HG02678 (cell line): Measurements from ENCODE around the gene SLC30A10.
"Not testable (repeated sequence)": the region's sequence is repeated elsewhere in the genome, so short reads cannot be mapped to it uniquely, and the experiment has no call there.

Experiments
- ATAC-seq: cut with Tn5 transposase; IDR thresholded peaks from one replicate; pipeline ENCODE4 v1.9.1; 2021; ENCODE audit warnings: mild to moderate bottlenecking, moderate library complexity; ENCODE audit not compliant: unreplicated experiment

The SLC30A10 gene

DNA sequence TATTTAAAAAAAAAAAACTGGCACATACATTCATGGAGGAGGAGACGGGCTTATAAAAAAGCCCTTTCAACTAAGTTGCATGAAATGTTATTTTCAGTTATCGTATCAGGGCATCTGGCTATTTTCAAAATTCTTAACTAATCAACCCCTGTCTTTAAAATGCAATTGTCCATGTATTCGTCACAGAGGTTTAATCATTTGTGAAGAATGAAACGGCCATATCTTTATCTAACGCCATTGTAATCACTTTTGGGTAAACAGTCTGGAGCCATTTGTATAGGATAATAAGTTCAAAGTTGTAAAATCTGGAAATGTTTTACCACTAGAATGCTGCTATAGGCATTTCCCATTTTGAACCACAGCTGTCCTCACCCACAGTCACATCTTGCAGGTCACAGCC, 30.4 kb downstream of the SLC30A10 start:
- no peak for ATAC-seq

DNA sequence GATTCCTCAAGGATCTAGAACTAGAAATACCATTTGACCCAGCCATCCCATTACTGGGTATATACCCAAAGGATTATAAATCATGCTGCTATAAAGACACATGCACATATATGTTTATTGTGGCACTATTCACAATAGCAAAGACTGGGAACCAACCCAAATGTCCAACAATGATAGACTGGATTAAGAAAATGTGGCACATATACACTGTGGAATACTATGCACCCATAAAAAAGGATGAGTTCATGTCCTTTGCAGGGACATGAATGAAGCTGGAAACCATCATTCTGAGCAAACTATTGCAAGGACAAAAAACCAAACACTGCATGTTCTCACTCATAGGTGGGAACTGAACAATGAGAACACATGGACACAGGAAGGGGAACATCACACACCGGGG, 36.1 kb downstream of the SLC30A10 start:
- ATAC-seq, result not testable (repeated sequence)

GRCh38 chr1:219891846-219892245, 36.5 kb downstream of the SLC30A10 start:
- not testable (repeated sequence) for ATAC-seq

DNA sequence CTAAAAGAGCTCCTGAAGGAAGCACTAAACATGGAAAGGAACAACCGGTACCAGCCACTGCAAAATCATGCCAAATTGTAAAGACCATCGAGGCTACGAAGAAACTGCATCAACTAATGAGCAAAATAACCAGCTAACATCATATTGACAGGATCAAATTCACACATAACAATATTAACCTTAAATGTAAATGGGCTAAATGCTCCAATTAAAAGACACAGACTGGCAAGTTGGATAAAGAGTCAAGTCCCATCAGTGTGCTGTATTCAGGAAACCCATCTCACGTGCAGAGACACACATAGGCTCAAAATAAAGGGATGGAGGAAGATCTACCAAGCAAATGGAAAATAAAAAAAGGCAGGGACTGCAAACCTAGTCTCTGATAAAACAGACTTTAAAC, 39.7 kb downstream of the SLC30A10 start:
- not testable (repeated sequence) for ATAC-seq

GRCh38 chr1:219885680-219886079, 42.7 kb downstream of the SLC30A10 start:
- no peak for ATAC-seq

DNA sequence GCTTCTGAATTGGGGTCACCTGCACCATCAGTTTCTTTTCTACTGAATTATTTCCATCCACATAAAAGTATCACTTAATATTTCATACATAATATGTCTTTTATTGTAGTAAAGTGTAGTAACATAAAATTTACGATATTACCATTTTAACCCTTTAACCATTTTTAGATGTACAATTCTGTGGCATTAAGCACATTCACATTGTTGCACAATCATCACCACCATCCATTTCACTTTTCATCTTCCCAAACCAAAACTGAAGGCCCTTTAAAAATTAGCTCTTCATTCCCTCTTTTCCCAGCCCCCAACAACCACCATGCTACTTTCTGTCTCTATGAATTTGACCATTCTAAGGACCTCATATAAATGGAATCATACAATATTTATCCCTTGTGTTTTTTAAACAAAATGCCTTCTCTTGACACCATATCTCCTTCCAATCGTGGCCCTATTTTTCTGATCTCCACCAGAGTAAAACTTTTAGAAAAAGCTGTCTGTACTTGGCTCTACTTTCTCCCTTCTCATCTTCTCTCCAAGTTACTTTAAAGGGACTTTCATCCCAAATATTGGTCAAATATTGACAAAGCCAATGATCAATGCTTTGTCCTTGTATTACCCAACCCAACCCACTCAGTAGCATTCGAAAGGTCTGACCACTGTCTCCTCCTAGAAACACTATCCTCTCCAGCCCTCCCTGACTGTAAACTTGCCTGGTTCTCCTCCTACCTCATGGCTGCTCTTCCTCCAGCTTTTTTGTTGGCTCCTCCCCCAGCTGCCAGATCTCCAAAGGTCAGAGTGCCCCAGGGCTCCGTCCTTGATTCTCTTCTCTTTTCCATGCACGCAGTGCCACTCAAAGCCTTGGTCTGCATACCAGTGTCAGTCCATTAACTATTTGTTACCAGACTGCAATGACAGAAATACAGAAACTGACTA, 44.7 kb downstream of the SLC30A10 start:
- no peak for ATAC-seq

GRCh38 chr1:219882755-219883154, 45.6 kb downstream of the SLC30A10 start:
- ATAC-seq, result no peak

DNA sequence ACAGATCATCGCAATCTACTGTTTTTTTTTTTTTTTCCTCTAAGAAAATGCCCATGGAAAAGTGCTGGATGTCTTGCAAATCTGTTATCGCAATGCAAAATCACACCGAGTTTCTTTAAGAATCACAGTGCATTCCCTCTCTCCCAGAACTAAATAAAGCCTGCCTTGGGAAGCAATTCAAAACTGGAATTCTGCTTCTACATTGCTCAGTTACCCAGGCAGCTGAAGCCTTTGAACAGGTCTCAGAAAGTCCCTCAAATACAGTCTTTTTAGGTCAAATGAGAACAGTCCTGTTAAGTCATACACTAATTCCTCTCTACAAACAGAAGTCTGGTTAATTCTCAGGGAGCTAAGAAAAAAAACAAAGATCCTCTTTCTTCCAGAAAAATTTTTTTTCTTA, 46.3 kb downstream of the SLC30A10 start:
- ATAC-seq, result no peak

- ATAC-seq, result no peak
Measured at GRCh38 chr1:219880765-219881457, 47.4 kb downstream of the SLC30A10 start.

- ATAC-seq, result no peak
Measured at GRCh38 chr1:219876798-219877209, 51.6 kb downstream of the SLC30A10 start.

DNA sequence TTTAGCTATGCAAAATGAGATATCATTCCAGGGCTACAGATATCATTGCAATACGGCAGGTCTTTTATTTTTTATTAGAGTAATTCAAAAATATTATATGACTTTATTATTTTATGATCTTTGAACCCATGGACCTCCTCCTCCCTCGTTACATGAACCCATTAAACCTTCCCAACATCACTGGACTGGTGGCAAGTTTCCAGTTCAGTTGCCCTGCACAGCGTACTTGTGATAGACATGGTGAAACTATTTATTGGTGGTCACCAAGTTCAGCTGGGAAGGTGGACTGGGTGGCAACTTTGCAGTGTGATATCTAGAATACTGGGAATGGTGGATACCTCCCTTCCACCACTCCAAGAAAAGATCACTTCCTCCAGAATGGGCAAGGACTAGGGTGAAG, 52.5 kb downstream of the SLC30A10 start:
- ATAC-seq, result no peak

DNA sequence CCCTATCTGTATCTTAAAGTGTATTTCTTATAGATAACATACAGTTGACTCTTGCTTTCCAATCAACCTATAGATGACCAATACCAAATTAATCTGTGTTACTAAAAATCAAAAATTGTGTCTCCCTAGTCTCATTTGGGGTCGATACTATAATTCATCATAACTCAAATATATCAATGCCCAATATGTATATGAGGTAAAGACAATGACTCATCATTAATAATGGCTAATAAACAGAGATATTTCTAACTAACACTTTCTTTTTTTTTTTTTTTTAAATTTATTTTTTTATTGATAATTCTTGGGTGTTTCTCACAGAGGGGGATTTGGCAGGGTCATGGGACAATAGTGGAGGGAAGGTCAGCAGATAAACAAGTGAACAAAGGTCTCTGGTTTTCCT, 55.8 kb downstream of the SLC30A10 start:
- not testable (repeated sequence) for ATAC-seq

DNA sequence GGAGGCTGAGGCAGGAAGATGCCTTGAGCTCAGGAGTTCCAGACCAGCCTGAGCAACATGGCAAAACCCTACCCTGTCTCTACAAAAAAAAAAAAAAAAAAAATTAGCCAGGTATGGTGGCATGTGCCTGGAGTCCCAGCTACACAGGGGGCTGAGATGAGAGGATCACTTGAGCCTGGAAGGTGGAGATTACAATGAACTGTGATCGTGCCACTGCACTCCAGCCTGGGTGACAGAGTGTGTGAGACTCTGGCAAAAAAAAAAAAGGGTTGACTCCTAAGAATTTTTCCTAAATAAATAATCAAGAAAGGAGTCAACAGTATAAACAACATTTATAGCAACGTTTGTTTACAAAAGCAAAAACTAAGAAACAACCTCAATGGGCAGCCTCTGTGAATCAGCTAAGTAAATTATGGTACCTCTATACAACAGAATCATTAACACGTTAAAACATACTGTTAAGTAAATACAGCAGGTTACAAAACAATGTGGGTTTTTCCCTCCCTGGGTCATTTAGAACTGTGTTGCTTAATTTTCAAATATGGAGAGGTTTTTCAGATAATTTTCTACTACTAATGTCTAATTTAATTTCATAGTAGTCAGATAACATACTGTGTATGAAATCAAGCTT, 56.8 kb downstream of the SLC30A10 start:
- ATAC-seq, result no peak

DNA sequence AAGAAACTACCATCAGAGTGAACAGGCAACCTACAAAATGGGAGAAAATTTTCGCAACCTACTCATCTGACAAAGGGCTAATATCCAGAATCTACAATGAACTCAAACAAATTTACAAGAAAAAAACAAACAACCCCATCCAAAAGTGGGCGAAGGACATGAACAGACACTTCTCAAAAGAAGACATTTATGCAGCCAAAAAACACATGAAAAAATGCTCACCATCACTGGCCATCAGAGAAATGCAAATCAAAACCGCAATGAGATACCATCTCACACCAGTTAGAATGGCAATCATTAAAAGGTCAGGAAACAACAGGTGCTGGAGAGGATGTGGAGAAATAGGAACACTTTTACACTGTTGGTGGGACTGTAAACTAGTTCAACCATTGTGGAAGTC, 59.7 kb downstream of the SLC30A10 start:
- not testable (repeated sequence) for ATAC-seq
